ENCODE data around the gene HOXC10.

The HOXC10 gene

GRCh38 chr12:53980104-53980801 lies 4.7 kb upstream of the HOXC10 start:
- TF ChIP-seq CTCF (conservative IDR thresholded peaks at IDR 0.05; ENCODE audit: low read length): no peak
- peak overlapping the region; percentile 80 for H3K4me3 ChIP-seq (ENCODE audit: low read length)
- peak; percentile 67 for DNase-seq (ENCODE audit: low read depth)

- H3K4me3 ChIP-seq (ENCODE audit: low read length): peak overlapping the region; percentile 80
- no peak for DNase-seq (ENCODE audit: low read depth)
- no peak for TF ChIP-seq CTCF (conservative IDR thresholded peaks at IDR 0.05; ENCODE audit: low read length)
Measured at GRCh38 chr12:53980802-53981496, 4.0 kb upstream of the HOXC10 start.

GRCh38 chr12:53981634-53982565 lies 3.0 kb upstream of the HOXC10 start:
- peak; percentile 71 for DNase-seq (ENCODE audit: low read depth)
- peak overlapping the region; percentile 80 for H3K4me3 ChIP-seq (ENCODE audit: low read length)
- TF ChIP-seq CTCF (conservative IDR thresholded peaks at IDR 0.05; ENCODE audit: low read length): peak; percentile 33

GRCh38 chr12:53982648-53983567 lies 2.0 kb upstream of the HOXC10 start:
- peak overlapping the region; percentile 80 for H3K4me3 ChIP-seq (ENCODE audit: low read length)
- no peak for TF ChIP-seq CTCF (conservative IDR thresholded peaks at IDR 0.05; ENCODE audit: low read length)
- peak; percentile 9 for DNase-seq (ENCODE audit: low read depth)

- peak; percentile 43 for DNase-seq (ENCODE audit: low read depth)
- no peak for TF ChIP-seq CTCF (conservative IDR thresholded peaks at IDR 0.05; ENCODE audit: low read length)
- peak overlapping the region; percentile 80 for H3K4me3 ChIP-seq (ENCODE audit: low read length)
Measured at GRCh38 chr12:53983568-53983949, 1.4 kb upstream of the HOXC10 start.

GRCh38 chr12:53983950-53984572 lies 885 bp upstream of the HOXC10 start:
- TF ChIP-seq CTCF (conservative IDR thresholded peaks at IDR 0.05; ENCODE audit: low read length): no peak
- DNase-seq (ENCODE audit: low read depth): peak; percentile 40
- peak overlapping the region; percentile 80 for H3K4me3 ChIP-seq (ENCODE audit: low read length)
